ENCODE measurements around the gene ADAP1.

Gene ADAP1

DNA sequence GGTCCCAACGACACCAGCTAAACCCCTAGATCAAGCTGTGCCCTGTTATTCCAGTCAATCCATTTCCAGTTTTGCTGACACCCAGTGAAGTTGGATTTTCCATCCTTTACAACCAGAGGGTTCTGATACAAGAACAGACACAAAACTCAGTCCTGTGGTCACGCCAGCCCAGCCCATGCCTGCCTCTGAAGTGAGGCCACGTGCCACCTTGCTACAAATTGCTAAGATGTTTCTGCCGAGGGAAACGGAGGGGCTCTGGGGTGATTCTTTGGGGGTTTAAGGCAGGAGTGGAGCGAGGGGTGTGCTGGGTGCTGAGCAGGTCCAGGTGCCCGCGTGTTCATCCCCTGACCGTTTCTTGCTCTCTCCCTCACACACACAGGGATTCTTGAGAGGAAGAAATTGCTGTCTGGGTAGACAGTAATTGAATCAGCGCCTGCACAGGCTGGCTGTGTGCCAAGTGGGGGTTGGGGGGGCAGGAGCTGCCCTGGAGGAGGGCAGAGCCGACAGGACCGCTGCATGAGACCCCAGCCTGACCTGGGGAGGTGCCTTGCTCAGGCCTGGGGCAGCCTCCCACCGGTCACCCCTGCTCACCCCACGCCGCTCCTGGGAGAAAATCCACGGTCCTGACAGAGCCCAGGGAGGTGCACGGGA lies 38.1 kb downstream of the ADAP1 start (continued):
- TF ChIP-seq, protein P1, sequence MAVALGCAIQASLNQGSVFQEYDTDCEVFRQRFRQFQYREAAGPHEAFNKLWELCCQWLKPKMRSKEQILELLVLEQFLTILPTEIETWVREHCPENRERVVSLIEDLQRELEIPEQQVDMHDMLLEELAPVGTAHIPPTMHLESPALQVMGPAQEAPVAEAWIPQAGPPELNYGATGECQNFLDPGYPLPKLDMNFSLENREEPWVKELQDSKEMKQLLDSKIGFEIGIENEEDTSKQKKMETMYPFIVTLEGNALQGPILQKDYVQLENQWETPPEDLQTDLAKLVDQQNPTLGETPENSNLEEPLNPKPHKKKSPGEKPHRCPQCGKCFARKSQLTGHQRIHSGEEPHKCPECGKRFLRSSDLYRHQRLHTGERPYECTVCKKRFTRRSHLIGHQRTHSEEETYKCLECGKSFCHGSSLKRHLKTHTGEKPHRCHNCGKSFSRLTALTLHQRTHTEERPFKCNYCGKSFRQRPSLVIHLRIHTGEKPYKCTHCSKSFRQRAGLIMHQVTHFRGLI (tag by site-specific recombination; IDR thresholded peaks at IDR 0.05), result no peak
- TF ChIP-seq SP7 (tag by site-specific recombination; IDR thresholded peaks at IDR 0.05), result no peak
- TF ChIP-seq GLIS1 (tag by site-specific recombination; IDR thresholded peaks at IDR 0.05), result peak; percentile 83
- TF ChIP-seq ZNF747 (tag by site-specific recombination; IDR thresholded peaks at IDR 0.05), result no peak
- no peak for TF ChIP-seq ZNF404 (tag by site-specific recombination; IDR thresholded peaks at IDR 0.05)
- TF ChIP-seq ZNF521 (tag by site-specific recombination; IDR thresholded peaks at IDR 0.05), result no peak
- TF ChIP-seq, protein P2, sequence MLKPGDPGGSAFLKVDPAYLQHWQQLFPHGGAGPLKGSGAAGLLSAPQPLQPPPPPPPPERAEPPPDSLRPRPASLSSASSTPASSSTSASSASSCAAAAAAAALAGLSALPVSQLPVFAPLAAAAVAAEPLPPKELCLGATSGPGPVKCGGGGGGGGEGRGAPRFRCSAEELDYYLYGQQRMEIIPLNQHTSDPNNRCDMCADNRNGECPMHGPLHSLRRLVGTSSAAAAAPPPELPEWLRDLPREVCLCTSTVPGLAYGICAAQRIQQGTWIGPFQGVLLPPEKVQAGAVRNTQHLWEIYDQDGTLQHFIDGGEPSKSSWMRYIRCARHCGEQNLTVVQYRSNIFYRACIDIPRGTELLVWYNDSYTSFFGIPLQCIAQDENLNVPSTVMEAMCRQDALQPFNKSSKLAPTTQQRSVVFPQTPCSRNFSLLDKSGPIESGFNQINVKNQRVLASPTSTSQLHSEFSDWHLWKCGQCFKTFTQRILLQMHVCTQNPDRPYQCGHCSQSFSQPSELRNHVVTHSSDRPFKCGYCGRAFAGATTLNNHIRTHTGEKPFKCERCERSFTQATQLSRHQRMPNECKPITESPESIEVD (tag by site-specific recombination; IDR thresholded peaks at IDR 0.05), result peak; percentile 34; the same call in 1 of the 2 replicates
- TF ChIP-seq, protein P3, sequence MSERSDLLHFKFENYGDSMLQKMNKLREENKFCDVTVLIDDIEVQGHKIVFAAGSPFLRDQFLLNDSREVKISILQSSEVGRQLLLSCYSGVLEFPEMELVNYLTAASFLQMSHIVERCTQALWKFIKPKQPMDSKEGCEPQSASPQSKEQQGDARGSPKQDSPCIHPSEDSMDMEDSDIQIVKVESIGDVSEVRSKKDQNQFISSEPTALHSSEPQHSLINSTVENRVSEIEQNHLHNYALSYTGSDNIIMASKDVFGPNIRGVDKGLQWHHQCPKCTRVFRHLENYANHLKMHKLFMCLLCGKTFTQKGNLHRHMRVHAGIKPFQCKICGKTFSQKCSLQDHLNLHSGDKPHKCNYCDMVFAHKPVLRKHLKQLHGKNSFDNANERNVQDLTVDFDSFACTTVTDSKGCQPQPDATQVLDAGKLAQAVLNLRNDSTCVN (tag by site-specific recombination; optimal IDR thresholded peaks at IDR 0.05), result peak; percentile 8
- TF ChIP-seq ZNF239 (tag by site-specific recombination; IDR thresholded peaks at IDR 0.05), result no peak
- TF ChIP-seq, protein P4, sequence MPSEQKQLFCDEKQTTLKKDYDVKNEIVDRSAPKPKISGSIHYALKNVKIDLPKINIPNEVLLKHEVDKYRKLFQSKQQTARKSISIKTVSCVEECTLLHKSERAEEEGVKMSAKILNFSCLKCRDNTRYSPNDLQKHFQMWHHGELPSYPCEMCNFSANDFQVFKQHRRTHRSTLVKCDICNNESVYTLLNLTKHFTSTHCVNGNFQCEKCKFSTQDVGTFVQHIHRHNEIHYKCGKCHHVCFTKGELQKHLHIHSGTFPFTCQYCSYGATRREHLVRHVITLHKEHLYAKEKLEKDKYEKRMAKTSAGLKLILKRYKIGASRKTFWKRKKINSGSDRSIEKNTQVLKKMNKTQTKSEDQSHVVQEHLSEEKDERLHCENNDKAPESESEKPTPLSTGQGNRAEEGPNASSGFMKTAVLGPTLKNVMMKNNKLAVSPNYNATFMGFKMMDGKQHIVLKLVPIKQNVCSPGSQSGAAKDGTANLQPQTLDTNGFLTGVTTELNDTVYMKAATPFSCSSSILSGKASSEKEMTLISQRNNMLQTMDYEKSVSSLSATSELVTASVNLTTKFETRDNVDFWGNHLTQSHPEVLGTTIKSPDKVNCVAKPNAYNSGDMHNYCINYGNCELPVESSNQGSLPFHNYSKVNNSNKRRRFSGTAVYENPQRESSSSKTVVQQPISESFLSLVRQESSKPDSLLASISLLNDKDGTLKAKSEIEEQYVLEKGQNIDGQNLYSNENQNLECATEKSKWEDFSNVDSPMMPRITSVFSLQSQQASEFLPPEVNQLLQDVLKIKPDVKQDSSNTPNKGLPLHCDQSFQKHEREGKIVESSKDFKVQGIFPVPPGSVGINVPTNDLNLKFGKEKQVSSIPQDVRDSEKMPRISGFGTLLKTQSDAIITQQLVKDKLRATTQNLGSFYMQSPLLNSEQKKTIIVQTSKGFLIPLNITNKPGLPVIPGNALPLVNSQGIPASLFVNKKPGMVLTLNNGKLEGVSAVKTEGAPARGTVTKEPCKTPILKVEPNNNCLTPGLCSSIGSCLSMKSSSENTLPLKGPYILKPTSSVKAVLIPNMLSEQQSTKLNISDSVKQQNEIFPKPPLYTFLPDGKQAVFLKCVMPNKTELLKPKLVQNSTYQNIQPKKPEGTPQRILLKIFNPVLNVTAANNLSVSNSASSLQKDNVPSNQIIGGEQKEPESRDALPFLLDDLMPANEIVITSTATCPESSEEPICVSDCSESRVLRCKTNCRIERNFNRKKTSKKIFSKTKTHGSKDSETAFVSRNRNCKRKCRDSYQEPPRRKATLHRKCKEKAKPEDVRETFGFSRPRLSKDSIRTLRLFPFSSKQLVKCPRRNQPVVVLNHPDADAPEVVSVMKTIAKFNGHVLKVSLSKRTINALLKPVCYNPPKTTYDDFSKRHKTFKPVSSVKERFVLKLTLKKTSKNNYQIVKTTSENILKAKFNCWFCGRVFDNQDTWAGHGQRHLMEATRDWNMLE (tag by site-specific recombination; conservative IDR thresholded peaks at IDR 0.05; ENCODE audit: low read depth), result no peak
- TF ChIP-seq KLF1 (tag by site-specific recombination; IDR thresholded peaks at IDR 0.05), result no peak
- no peak for TF ChIP-seq ZFHX2 (tag by site-specific recombination; conservative IDR thresholded peaks at IDR 0.05)
- TF ChIP-seq ZNF341 (tag by site-specific recombination; IDR thresholded peaks at IDR 0.05; ENCODE audit: low read depth), result peak; percentile 40
- TF ChIP-seq, protein P5, sequence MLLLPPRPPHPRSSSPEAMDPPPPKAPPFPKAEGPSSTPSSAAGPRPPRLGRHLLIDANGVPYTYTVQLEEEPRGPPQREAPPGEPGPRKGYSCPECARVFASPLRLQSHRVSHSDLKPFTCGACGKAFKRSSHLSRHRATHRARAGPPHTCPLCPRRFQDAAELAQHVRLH (tag by site-specific recombination; IDR thresholded peaks at IDR 0.05), result no peak
- TF ChIP-seq, protein P6, sequence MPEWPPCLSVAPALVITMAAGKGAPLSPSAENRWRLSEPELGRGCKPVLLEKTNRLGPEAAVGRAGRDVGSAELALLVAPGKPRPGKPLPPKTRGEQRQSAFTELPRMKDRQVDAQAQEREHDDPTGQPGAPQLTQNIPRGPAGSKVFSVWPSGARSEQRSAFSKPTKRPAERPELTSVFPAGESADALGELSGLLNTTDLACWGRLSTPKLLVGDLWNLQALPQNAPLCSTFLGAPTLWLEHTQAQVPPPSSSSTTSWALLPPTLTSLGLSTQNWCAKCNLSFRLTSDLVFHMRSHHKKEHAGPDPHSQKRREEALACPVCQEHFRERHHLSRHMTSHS (tag by site-specific recombination; IDR thresholded peaks at IDR 0.05), result no peak
- TF ChIP-seq, protein P7, sequence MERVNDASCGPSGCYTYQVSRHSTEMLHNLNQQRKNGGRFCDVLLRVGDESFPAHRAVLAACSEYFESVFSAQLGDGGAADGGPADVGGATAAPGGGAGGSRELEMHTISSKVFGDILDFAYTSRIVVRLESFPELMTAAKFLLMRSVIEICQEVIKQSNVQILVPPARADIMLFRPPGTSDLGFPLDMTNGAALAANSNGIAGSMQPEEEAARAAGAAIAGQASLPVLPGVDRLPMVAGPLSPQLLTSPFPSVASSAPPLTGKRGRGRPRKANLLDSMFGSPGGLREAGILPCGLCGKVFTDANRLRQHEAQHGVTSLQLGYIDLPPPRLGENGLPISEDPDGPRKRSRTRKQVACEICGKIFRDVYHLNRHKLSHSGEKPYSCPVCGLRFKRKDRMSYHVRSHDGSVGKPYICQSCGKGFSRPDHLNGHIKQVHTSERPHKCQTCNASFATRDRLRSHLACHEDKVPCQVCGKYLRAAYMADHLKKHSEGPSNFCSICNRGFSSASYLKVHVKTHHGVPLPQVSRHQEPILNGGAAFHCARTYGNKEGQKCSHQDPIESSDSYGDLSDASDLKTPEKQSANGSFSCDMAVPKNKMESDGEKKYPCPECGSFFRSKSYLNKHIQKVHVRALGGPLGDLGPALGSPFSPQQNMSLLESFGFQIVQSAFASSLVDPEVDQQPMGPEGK (tag by site-specific recombination; IDR thresholded peaks at IDR 0.05), result peak; percentile 62
- no peak for TF ChIP-seq ZNF558 (tag by site-specific recombination; IDR thresholded peaks at IDR 0.05)
- no peak for TF ChIP-seq ZNF174 (tag by site-specific recombination; IDR thresholded peaks at IDR 0.05)
- no peak for TF ChIP-seq ZNF561 (tag by site-specific recombination; IDR thresholded peaks at IDR 0.05; ENCODE audit: borderline replicate concordance)
- TF ChIP-seq KLF16 (tag by site-specific recombination; IDR thresholded peaks at IDR 0.05), result no peak
- TF ChIP-seq ZNF501 (tag by site-specific recombination; IDR thresholded peaks at IDR 0.05), result no peak
- TF ChIP-seq, protein P8, sequence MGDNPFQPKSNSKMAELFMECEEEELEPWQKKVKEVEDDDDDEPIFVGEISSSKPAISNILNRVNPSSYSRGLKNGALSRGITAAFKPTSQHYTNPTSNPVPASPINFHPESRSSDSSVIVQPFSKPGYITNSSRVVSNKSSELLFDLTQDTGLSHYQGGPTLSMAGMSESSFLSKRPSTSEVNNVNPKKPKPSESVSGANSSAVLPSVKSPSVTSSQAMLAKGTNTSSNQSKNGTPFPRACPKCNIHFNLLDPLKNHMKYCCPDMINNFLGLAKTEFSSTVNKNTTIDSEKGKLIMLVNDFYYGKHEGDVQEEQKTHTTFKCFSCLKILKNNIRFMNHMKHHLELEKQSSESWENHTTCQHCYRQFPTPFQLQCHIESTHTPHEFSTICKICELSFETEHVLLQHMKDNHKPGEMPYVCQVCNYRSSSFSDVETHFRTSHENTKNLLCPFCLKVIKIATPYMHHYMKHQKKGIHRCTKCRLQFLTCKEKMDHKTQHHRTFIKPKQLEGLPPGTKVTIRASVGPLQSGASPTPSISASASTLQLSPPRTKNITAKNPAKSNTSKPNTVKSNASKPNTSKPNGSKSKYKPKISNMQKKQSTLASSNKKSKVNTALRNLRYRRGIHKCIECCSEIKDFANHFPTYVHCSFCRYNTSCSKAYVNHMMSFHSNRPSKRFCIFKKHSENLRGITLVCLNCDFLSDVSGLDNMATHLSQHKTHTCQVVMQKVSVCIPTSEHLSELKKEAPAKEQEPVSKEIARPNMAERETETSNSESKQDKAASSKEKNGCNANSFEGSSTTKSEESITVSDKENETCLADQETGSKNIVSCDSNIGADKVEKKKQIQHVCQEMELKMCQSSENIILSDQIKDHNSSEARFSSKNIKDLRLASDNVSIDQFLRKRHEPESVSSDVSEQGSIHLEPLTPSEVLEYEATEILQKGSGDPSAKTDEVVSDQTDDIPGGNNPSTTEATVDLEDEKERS (tag by site-specific recombination; IDR thresholded peaks at IDR 0.05), result no peak
- no peak for TF ChIP-seq SCRT2 (tag by site-specific recombination; IDR thresholded peaks at IDR 0.05)
- TF ChIP-seq KLF8 (tag by site-specific recombination; IDR thresholded peaks at IDR 0.05), result no peak
